Posterior cingulate gyrus (tissue), 11 donors: ENCODE data around the gene SH3PXD2A.

Experiments used
- DNase-seq, 10 donors: peaks; one replicate each; pipeline versions ENCODE4 v3.0.0 to v3.0.0-alpha.2; 2020 to 2021; ENCODE audit warnings: mixed read lengths in 3 of 10
- intact Hi-C: fragments of 100-400 bp; cut with DNase I; formaldehyde crosslinking; loops from one replicate; pipeline ENCODE4 v1.15.1; 2023

The SH3PXD2A gene

DNA sequence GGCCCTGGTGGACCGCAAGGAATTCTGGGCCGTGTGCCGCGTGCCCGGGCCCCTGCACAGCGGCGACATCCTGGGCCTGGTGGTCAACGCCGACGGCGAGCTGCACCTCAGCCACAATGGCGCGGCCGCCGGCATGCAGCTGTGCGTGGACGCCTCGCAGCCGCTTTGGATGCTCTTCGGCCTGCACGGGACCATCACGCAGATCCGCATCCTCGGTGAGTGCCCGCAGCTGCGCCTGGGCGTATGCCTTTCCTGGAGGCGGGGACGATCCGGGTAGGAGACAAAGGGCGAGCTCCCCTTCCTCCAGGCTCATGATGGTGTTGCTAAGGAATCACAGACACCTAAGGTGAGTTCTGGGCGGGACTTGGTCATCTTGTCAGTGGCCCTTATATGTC lies 270.4 kb downstream of the SH3PXD2A start:
- intact Hi-C loops, result no loop called here
- peak in 1 of 10 donors; percentile 74 for DNase-seq

DNA sequence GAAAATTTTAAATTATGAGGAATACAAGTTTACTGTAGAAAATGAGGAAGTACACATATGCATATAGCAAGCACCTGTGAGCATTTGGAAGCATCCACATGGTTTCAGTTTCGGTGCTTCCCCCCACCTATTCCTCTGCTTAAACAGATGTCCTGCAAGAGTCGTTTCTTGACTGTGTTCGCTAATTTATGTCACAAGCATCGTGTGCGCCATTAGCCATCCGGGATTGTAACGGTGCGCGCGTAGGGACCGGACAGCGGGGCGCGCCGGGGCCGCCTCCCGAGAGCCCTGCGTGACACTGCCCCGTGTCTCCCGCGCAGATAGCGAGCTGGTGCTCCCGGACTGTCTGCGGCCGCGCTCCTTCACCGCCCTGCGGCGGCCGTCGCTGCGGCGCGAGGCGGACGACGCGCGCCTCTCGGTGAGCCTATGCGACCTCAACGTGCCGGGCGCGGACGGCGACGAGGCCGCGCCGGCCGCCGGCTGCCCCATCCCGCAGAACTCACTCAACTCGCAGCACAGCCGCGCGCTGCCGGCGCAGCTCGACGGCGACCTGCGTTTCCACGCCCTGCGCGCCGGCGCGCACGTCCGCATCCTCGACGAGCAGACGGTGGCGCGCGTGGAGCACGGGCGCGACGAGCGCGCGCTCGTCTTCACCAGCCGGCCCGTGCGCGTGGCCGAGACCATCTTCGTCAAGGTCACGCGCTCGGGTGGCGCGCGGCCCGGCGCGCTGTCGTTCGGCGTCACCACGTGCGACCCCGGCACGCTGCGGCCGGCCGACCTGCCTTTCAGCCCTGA lies 271.0 kb downstream of the SH3PXD2A start:
- DNase-seq, result peak in 2 of 10 donors; percentile 49 to 88
- intact Hi-C loops, result no loop called here

DNA sequence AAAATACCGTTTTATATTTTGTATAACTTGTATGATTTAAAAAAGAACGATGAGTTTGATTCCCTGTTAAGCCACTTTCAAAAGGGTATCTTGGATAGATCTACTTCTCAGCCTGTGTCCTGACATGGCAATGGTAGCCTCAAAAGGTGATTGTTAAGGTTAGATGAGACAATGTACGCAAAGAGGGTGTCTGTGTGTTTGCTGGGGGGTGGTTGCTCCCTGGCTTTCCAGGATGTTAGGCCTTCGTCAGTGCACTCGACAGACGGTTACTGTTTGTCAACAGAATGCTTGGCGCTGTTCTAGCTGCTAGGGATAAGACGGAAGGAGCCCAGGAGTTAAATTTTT lies 271.5 kb downstream of the SH3PXD2A start:
- intact Hi-C loops, result no loop called here

DNA sequence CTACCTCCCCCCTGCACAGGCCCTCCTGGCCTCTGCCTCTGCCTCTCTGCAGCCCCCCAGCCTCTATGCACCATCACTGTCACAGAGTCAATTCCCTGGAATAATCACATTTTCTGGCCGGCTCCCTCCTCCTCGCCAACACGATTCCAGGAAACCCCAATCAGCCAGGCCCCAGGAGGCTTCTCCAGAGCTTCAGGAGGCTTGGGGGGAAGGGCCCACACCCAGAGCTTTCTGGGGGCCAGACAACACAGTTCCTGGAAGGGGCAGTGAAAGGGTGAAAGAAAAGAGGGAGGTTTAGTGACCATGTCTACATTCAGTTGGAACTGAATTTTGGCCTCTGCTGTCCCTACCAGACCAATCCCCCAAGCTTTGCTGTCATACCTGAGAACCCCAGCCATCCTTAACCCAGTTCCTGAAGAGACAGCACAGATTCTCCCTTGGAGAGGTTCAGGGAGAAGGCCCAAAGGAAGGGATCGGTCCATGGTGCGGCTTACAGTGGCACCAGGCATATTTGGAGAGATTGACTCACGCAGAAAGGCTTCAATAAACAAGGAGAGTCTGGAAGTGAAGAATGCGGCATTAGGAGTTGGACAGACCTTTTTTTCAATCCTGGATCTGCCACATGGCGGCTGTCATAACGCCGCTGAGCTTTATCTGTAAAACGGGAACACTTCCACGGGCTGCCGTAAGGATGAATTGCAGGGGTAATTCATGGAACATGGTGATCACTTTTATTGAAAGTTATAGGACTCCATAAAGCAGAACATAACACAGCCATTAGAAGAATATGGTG lies 272.8 kb downstream of the SH3PXD2A start:
- intact Hi-C loops, result no loop called here

More for the DNA sequence above, 271.5 kb downstream of the SH3PXD2A start:
- DNase-seq, result no peak

DNA sequence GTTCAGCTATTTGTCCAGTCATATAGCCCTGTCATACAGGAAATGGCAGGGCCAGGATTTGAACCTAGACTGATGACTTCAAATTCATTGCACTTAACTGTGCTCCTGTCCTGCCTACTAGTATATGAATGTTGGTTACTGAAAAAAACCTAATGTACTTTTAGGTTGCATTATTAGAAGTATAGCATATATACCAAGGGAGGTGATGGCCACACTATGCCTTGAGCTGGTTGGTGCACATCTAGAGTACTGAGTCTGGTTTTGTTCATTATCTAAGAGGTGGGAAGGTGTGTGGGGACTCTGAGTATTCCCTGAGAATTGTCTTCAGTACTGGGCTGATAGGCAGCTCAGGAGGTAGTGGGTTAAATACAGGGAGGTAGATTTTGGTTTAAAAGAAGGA lies 273.9 kb downstream of the SH3PXD2A start:
- intact Hi-C loops, result no loop called here

More for the DNA sequence above, 272.8 kb downstream of the SH3PXD2A start:
- peak in 2 of 10 donors; percentile 48 to 70 for DNase-seq

DNA sequence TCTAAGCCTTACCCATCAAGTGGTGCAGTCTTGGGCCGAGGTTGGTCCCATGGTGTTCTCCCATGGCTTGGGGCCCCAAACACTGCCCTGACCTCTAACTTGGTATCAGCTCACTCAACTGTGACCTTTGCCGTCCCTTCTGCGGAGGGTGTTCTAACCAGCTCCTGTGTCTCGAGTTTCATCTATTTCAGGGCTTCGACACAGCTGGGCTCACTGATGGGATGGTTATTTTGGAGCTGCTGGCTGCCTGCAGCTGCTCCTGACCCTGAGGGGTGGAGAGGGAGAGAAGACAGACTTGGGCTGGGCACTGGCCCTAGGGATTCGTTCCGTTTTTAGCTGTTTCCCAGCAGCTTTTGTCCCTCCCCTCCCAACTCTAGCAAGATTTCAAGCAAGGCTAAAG lies 274.9 kb downstream of the SH3PXD2A start:
- DNase-seq, result peak in 2 of 10 donors; percentile 29 to 76

More for the DNA sequence above, 273.9 kb downstream of the SH3PXD2A start:
- no peak for DNase-seq

DNA sequence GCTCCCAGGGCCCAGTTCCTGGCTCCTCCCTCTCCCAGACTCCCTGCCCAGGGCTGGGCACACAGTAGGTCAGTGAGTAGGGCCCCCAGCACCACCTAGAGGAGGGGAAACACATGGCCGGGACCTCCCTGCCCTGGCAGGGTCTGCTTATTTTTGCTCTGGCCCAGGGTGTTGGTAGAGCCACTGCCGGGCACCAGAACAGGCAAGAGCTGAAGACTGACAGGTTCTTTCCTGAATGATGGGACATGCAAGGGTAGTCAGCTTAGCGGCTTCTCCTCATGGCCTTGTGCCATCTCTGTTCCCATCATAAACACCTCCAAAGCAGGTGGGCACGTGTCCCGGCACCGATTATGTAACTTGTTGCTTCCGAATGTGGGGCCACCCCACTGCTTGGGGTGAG lies 275.4 kb downstream of the SH3PXD2A start:
- DNase-seq, result peak in 2 of 10 donors; percentile 48 to 51
- intact Hi-C loops, result no loop called here

More for the DNA sequence above, 274.9 kb downstream of the SH3PXD2A start:
- intact Hi-C loops, result no loop called here

DNA sequence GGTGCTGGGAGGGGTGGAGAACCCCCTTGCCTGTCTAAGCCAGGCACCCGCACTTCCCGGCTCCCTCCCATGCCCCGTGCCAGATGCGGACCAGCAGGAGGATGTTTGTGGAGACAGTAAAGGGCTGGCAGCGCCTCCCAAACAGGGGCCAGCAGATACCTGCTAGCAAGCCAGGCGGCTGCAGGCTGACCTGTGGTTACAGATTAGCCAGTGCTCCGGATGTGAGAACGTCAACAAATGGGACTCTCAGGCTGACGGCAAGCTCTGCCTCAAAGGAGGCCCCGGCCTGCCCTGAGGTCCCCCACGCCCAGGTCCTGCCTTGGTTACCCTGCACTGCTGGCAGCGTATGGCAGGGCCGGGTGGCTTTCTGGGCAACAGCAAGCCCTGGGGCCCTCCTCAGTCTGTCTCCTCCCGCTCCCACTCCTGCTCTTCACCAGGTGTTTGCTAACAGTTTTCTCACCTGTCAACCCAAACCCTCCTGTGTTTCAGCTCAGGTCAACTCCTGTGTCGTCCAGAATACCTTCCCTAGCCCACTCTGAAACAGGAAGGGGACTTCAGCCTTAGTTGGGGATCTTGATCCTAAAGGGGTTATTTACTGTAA lies 276.5 kb downstream of the SH3PXD2A start:
- peak in 2 of 10 donors; percentile 77 to 79 for DNase-seq
- intact Hi-C loops, result no loop called here

DNA sequence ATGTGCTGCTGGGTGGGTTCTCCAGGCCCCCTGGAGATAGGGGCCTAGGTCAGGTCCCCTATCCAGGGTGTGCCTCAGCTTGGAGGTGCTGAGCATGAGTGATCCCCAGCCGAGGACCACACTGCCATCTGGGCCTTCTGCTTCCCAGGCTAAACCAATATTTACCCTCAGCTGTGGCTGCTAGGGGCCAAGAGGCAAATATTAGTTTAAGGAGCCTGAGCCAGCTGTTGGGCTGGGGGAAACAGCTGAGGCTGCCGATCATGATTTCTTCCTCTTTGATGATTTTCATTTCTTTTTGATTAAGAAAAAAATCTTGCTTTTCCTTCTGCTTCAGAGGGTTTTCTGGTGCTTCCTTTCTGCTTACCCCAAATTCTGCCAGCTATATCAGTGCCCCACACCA lies 278.5 kb downstream of the SH3PXD2A start:
- intact Hi-C loops, result no loop called here
- peak in 1 of 10 donors; percentile 20 for DNase-seq

DNA sequence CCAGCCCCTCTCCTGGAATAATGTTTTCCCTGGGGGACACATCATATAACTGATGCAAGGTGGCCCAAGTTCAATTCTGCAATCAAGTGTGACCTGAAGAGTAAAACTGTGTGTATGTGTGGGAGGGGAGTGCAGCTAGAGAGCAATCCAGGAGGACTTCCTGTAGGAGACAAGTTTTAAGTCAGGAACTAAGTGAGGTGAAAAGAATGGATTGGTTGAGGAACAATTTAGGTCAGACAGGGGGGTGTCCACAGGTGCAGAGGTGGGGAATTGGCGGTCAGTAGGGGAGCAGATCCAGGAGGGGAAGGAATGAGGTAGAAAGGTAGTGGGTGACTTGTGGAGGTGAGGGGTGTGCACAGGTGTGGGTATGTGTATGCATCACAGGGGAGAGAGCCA lies 279.3 kb downstream of the SH3PXD2A start:
- DNase-seq, result peak in 2 of 10 donors; percentile 6 to 12
- intact Hi-C loops, result no loop called here

DNA sequence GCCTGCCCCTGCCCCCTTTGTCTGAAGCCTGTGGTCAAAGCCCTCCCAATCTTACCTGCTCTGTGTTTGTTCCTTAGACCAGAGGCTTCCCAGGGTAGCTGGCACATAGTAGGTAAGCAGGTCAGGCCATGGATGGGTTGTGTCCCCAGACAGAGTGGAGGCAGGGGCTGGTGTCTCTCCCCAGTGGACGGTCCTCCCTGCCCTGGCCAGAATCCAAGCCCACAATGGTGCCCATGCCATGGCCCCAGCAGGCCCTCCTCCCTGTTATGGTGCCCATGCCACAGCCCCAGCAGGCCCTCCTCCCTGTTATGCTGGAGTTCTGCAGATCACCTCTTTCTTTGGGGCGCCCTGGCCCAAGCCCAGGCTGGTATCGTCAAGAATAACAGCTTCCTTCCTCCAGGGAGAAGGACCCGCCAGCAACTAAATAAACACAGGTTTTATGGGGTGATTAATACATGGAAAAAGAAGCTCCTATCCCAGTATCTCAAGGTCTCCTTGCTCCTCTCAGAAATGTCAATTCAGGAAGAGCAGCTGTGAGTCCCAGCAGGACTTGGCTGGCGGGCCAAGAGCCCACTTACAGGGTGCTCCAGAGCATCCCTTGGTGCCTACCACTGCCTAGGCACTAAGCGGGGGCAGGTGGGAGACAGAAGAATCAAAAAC lies 279.8 kb downstream of the SH3PXD2A start:
- intact Hi-C loops, result no loop called here
- peak in 2 of 10 donors; percentile 67 to 83 for DNase-seq

DNA sequence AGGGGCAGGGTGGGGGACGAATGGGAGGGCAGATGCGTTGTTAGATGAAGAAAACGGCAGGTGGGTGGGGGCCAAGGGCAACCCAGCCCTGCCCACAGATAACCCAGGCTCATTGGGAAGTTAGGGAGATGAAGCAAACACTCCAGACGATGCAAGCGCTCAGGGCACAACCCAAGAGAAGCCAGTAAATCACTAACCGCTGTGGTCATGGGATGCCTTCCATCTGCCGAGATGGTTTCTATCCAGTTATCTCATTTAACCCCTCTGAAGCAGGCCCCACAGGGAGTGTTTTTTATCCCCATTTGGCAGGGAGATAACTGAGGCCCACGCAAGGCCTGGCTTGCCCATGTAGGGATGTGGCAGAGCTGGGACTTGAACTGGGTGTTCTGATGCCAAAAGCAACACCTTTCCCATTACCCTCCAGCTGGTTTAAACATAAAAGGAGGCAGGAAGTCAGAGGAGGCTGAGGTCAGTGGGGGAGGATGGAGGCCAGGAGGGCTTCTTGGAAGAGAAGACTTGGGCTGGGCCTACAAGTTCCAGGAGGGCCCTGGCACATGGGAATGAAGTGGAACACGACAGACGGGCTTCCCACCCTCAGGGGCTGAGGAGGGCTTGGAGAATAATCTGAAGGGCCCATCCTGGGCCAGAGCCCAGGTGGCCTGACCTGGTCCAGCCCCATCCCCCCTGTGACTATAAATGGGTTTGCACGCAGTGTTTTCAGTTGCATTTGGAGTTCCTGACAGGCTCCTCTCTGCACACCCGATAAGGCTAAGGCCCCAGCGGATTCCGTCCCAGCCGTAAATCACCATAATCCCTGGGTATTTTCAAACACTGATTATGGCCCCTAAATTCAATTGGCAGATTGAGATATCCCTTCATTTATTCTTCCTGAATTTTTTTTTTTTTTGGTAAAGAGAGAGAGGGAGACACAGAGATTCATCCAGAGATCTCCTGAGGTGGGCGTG lies 281.0 kb downstream of the SH3PXD2A start:
- intact Hi-C loops, result no loop called here
- peak in 2 of 10 donors; percentile 51 to 55 for DNase-seq

DNA sequence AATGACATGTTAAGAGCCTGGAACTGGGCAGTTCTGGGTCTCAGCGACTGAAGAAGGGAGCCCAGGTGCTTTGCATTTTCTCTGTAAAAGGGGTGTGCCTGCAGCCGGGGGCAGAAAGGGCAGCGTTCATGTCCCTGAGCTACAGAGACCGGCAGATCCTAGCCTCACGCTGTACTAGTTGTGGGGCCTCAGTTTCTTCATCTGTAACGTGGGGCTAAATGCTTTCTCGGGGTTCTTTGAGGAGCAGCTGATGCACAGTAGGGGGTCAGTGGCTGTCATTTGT lies 282.2 kb downstream of the SH3PXD2A start:
- intact Hi-C loops, result no loop called here
- peak in 1 of 10 donors; percentile 16 for DNase-seq

DNA sequence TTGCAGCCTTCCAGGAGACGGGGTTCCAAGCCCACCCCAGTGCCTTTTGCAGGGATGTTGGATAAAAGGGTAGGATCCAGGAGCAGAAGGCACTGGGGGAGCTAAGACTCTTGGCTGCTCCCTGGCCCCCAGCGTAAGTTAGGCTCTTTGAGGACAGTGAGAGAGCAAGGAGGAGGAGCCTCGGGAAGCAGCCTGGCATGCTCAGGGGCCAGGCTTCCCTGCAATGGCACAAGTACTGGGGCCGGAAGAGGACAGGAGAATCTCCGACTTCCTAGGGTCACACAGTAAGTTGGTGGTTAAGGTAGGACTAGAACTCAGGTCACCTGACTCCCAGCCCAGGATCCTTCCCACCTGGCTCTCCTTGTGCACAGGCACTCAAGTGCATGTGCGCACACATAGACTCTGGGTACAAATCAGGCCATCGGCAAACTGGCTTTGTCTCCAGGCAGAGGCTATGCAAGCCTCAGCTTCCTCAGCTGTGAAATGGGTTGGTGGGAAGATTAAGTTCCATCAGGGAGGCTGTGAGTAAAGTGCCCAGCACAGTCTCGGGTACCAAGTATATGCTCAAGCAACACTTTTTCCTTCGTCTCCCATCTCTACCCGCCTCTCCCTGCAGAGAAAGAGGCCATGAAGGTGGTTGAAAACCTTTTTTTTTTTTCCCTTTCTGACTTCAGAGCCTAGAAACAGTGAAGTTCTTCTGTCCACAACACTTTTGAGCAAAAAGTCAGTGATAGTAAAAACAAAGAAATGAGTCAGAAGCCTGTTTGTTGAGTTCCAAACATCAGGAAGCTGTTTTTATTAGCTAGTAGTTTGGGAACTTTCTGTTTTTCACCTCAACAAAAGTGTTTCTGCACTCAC lies 282.8 kb downstream of the SH3PXD2A start:
- intact Hi-C loops, result no loop called here
- peak in 1 of 10 donors; percentile 33 for DNase-seq

DNA sequence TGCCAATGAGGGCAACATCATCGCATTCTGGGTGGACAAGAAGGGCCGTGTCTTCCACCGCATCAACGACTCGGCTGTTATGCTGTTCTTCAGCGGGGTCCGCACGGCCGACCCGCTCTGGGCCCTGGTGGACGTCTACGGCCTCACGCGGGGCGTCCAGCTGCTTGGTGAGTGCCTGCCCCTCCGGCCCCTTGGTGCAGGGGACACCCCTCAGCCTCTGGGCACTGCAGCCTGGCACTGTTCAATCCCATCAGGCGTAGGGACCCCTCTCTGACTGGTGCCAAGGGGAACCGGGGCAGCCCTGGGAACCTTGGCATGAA lies 283.8 kb downstream of the SH3PXD2A start:
- peak in 1 of 10 donors; percentile 70 for DNase-seq
- intact Hi-C loops, result no loop called here

DNA sequence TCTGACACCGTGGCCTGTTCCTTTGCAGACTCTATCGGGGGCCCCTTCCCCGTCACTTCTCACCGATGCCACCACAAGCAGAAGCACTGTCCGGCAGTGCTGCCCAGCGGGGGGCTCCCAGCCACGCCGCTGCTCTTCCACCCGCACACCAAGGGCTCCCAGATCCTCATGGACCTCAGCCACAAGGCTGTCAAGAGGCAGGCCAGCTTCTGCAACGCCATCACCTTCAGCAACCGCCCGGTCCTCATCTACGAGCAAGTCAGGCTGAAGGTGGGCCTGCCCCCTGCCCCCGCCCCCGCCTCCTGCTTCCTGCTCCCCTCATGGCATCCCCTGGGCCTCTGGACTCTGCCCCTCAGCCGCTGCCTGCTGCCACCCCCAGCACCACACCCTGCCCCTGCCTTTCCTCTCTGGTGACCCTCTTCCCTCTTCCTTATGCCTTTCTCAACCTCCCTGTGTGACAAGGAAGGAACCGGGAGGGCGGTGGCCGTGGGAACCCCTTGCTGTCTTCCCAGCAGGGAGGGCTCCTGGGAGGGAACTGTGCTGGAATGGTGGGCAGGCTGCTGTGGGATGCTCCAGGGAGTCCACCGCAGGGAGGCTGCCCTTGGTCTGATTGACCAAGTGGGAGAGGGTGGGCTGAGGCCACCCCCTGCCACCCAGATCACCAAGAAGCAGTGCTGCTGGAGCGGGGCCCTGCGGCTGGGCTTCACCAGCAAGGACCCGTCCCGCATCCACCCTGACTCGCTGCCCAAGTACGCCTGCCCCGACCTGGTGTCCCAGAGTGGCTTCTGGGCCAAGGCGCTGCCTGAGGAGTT lies 284.3 kb downstream of the SH3PXD2A start:
- intact Hi-C loops, result no loop called here
- peak in 1 of 10 donors; percentile 71 for DNase-seq

DNA sequence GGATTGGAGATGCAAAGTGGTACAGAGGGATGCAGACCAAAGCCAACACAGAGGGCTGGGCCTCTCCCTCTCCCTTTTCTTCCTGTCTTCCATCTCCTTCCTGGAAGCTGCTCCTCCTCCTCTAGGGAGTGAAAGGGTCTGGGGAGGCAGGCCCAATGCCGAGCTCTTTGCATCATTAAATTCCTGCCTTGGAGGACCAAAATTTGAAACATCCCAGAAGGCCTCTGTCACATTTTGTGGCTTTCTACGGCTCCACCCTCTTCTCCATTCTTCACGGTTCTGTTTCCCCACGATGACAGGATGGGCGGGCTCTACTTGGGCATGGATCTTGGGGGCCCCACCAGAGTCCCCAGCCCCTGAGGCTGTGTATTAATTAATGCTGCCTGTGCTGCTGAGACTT lies 285.5 kb downstream of the SH3PXD2A start:
- intact Hi-C loops, result no loop called here
- DNase-seq, result peak in 1 of 10 donors; percentile 23

DNA sequence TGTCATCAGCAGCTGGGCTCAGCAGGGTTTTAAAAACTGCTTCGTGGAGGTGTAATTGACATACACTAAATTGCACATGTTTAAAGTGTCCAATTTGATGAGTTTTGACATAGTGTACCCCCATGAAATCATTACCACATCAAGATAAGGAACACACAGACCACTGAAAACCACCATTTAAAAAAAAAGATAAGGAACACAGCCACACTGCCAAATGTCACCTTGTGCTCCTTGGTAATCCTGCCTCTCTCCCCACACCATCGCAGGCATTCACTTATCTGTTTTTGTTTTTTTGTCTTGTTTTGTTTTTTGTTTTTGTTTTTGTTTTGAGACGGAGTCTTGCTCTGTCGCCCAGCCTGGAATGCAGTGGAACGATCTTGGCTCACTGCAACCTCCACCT lies 286.9 kb downstream of the SH3PXD2A start:
- intact Hi-C loops, result no loop called here

More for the DNA sequence above, 286.9 kb downstream of the SH3PXD2A start:
- peak in 1 of 10 donors; percentile 46 for DNase-seq
